SJSA1 (cell line): ENCODE results near the gene PGM1. TPM values are rescaled to one million over a fixed set of nuclear protein-coding genes. Genes with fewer than 3 reads are reported as not detected.

Experiments used
- DNase-seq, 2 experiments: peaks; one replicate each; pipeline ENCODE4 v3.0.0-alpha.2; 2015 to 2020; ENCODE audit warnings: low spot score in 2 of 2, low read depth in 1 of 2
- H3K27ac ChIP-seq: fragments of 250-450 bp; sonication (Bioruptor Pico); 2 replicates; pipeline ENCODE4 v1.5.1; 2020; ENCODE audit warnings: mild to moderate bottlenecking, moderate library complexity
- H3K27me3 ChIP-seq: fragments of 250-450 bp; sonication (Bioruptor Pico); replicated peaks from 2 replicates; pipeline ENCODE4 v1.5.1; 2020; ENCODE audit warnings: mild to moderate bottlenecking, moderate library complexity
- H3K36me3 ChIP-seq: fragments of 250-450 bp; sonication (Bioruptor Pico); 2 replicates; pipeline ENCODE4 v1.5.1; 2020; ENCODE audit warnings: mild to moderate bottlenecking
- H3K4me1 ChIP-seq: fragments of 250-450 bp; sonication (Bioruptor Pico); replicated peaks from 2 replicates; pipeline ENCODE4 v1.6.1; 2021; ENCODE audit warnings: mild to moderate bottlenecking
- H3K4me3 ChIP-seq: fragments of 250-450 bp; sonication (Bioruptor Pico); 2 replicates; pipeline ENCODE4 v1.5.1; 2020; ENCODE audit warnings: mild to moderate bottlenecking
- H3K9me3 ChIP-seq: fragments of 250-450 bp; sonication (Bioruptor Pico); replicated peaks from 2 replicates; pipeline ENCODE4 v1.5.1; 2020; ENCODE audit warnings: mild to moderate bottlenecking
- total RNA-seq: library from RNA; depleted of rRNA; stranded (reverse); fragments of >200 nt; shearing (Covaris generic); gene quantifications from 2 replicates; pipeline ENCODE4 v1.2.3, GENCODE V29; 2014

Gene PGM1
- total RNA-seq, 1 experiment from 2014 or later, result 42.6 TPM

DNA sequence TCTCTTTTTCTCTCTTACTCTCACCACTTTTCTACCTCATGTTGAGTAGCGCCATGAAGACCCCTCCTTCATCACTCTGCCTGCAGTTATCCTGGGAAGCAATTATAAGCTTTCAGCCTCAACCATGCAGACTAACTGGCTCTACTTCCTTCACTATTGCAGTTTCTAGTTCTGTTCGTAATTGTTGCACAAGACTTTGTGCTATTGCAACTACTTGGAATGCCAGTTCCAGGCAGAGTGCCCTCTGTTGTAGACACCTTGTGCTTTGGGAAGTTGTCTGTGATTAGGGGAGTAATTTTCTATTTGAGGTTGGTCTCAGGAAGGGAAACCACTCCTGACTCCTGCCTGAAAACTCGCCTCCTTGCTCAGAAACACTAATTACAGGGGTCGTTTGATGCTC lies 19.4 kb downstream of the PGM1 start:
- H3K9me3 ChIP-seq, result no peaks in the 10 kb centered on the region
- H3K4me3 ChIP-seq, result no peak overlapping the region
- no peak for DNase-seq
- no peak overlapping the region for H3K27ac ChIP-seq
- no peaks in the 10 kb centered on the region for H3K27me3 ChIP-seq
- H3K36me3 ChIP-seq, result no peaks in the 10 kb centered on the region
- 0 out of 2 replicates have a peak, but pooled peaks cover 3% of the 10 kb centered on the region for H3K4me1 ChIP-seq

DNA sequence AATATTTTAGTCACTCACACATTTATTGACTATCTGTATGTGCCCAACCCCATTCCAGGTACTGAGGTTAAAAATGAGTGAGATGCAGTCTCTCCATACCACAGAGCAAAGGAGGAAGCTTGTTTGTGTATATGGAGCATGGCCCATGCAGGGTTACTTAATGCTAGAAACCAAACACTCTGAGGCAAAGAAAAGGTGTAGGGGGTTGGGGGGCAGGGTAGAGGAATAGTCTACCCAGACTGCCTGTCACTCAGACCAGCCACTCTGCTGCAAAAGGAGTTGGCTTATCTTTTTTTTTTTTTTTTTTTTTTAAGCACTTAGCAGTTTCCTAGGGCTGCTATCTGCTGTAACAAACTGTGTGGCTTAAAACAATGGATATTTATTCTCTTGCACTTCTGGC lies 19.8 kb downstream of the PGM1 start:
- no peak for DNase-seq
- peaks cover 3% of the 10 kb centered on the region; the same call in 1 of the 2 replicates for H3K4me1 ChIP-seq
- H3K9me3 ChIP-seq, result no peaks in the 10 kb centered on the region
- no peaks in the 10 kb centered on the region for H3K27me3 ChIP-seq
- no peaks in the 10 kb centered on the region for H3K36me3 ChIP-seq
- H3K4me3 ChIP-seq, result no peak overlapping the region
- no peak overlapping the region for H3K27ac ChIP-seq

DNA sequence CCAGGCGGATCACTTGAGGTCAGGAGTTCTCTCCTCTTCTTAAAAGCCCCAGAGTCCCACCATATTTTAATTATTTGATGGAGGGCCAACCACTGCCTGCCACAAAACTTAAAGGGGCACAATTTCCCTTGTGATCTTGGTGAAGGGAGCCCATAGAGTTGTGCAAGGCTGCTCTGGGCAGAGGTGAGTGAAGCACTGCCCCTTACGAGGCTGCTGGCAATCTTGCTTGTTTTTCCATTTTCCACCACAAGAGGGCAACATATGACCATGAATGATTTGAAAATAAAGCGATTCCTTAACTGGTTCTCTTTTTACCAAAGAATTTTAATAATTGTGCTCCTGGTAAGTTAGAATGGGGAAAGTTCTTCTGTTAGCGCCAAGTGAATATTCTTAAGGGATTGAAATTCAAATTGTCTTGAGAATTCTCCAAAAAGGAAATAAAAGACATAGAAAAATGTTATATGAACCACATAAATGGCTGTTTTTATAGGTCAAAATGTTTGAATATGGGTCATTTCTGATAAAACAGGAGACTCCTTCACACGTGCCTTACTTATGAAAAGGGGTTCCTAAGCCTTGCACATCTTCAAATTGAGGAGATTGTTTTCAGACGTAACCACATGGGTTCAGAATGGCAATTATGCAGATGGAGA lies 22.7 kb downstream of the PGM1 start:
- peaks cover 3% of the 10 kb centered on the region; the same call in 1 of the 2 replicates for H3K4me1 ChIP-seq
- peak; percentile 59 to 69 for DNase-seq
- no peak overlapping the region for H3K27ac ChIP-seq
- no peaks in the 10 kb centered on the region for H3K9me3 ChIP-seq
- no peaks in the 10 kb centered on the region for H3K27me3 ChIP-seq
- no peaks in the 10 kb centered on the region for H3K36me3 ChIP-seq
- H3K4me3 ChIP-seq, result no peak overlapping the region

DNA sequence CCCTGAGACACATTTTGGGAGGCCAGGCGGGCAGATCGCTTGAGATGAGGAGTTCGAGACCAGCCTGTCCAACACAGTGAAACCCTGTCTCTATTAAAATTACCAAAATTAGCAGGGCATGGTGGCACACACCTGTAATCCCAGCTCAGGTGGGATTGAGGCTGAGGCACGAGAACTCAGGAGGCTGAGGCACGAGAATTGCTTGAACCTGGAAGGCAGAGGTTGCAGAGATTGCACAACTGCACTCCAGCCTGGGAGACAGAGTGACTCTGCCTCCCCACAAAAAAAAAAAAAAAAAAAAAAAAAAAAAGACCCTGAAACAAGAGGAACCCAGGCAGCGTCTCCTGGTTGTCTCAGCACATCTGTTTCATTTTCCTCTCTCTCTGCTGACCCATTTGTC lies 24.2 kb downstream of the PGM1 start:
- Histone ChIP-seq H3K27ac (no peak overlapping the region), H3K4me1 (peaks cover 3% of the 10 kb centered on the region; the same call in 1 of the 2 replicates), H3K4me3 (no peak overlapping the region), H3K27me3 (no peaks in the 10 kb centered on the region), H3K9me3 (no peaks in the 10 kb centered on the region), H3K36me3 (no peaks in the 10 kb centered on the region)
- peak in 1 of 2 experiments; percentile 5 for DNase-seq

DNA sequence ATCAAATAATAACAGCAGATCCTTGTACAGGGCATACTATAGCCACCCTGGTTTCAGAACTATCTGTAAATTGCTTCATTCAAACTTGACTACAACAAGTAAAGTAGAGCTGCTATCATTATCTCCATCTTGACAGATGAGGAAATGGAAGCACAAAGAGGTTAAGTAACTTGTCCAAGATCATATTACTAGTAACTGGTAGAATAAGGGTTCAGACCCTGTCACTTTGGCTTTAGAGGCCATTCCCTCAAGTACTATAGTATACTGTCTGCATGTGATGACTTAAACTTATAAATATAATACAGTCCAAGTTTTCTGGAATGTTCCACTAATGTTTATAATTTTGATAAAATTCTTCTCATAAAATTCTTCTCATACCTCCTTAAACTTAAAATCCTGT lies 24.8 kb downstream of the PGM1 start:
- H3K27me3 ChIP-seq, result no peaks in the 10 kb centered on the region
- no peaks in the 10 kb centered on the region for H3K9me3 ChIP-seq
- no peak overlapping the region for H3K27ac ChIP-seq
- peak in 1 of 2 experiments; percentile 8 for DNase-seq
- H3K36me3 ChIP-seq, result no peaks in the 10 kb centered on the region
- H3K4me1 ChIP-seq, result peaks cover 3% of the 10 kb centered on the region; the same call in 1 of the 2 replicates
- H3K4me3 ChIP-seq, result no peak overlapping the region

DNA sequence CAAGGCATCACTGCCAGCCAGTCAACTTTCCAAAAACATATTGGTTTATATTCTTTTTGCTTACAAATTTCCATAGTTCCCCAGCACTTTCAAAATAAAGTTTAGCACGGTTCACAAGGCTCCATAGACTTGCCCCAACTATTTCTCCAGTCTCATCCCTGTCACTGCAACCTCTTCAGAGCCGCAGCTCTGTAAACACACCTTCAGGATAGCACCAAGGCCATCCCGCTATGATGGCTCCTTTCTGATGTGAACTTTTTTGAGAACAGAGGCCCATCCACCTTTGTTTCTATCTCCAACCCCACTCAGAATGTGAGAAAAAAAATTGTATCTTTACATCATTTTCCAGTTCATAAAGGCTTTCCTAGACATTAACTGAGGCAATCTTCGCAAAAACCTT lies 26.3 kb downstream of the PGM1 start:
- Histone ChIP-seq H3K4me1 (peaks cover 3% of the 10 kb centered on the region; the same call in 1 of the 2 replicates), H3K36me3 (no peaks in the 10 kb centered on the region), H3K9me3 (no peaks in the 10 kb centered on the region)

DNA sequence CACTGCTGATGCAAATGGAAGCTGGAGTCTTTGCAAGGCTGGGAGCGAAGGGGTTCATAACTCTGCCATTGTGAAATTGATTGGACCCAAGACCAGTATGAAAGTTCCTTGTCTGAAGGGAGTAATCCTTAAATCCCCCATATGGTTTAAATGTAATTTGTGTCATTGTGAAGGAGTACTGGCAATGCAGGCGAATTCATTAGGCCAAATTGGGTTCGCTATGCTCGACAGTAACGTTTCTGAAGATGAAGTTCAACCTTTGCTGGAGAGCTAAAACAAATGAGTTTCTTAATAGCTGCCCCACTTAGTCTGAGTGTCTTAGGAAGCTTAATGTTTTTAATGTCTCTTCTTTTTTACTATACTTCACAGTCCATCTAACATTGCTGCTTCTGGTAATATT lies 27.5 kb downstream of the PGM1 start:
- no peak for DNase-seq
- no peak overlapping the region for H3K4me3 ChIP-seq
- no peak overlapping the region for H3K27ac ChIP-seq
- H3K9me3 ChIP-seq, result no peaks in the 10 kb centered on the region
- H3K4me1 ChIP-seq, result peaks cover 3% of the 10 kb centered on the region; the same call in 1 of the 2 replicates
- no peaks in the 10 kb centered on the region for H3K36me3 ChIP-seq
- H3K27me3 ChIP-seq, result no peaks in the 10 kb centered on the region

More for the DNA sequence above, 26.3 kb downstream of the PGM1 start:
- Histone ChIP-seq H3K4me3 (no peak overlapping the region), H3K27ac (no peak overlapping the region), H3K27me3 (no peaks in the 10 kb centered on the region)
- DNase-seq, result no peak

DNA sequence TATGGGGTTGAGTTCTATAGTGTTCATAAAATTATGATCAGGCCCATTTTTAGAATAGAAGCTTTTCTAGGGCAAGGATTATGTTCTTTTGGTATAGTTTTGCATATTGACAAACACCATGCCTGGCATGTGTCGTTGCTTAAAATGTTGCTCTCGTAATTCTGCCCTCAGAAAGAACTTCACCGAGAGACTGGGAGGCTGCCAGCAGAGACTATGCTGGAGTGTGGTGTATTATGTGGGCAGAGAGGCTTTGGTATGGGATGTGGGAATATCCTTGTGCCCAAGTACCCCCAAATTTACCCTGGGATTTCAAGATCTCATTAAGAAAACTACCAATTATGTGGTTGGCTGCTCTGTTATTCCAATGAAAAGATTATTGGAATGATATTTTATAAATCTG lies 27.9 kb downstream of the PGM1 start:
- Histone ChIP-seq H3K9me3 (no peaks in the 10 kb centered on the region), H3K27ac (no peak overlapping the region), H3K4me1 (peaks cover 3% of the 10 kb centered on the region; the same call in 1 of the 2 replicates), H3K4me3 (no peak overlapping the region), H3K27me3 (no peaks in the 10 kb centered on the region), H3K36me3 (no peaks in the 10 kb centered on the region)
- no peak for DNase-seq

DNA sequence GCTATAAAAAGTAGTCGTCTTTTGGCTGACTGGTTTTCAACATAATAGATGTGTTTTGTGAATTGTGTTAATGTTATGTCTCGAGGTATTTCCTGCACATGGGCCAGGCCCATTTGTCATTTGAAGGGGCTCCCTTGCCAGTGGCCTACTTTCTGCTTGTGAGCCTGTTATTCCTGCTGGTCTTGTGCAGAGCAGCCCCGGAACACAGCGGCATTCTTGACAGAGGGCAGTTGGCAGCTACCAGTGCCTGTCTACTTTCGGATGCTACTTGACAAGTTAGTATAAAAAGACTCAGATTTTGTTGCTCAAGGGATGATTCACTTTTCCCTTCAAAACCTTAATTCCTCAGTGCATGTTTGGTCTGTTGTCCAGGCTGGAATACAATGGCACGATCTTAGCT lies 28.5 kb downstream of the PGM1 start:
- Histone ChIP-seq H3K36me3 (no peaks in the 10 kb centered on the region), H3K9me3 (no peaks in the 10 kb centered on the region), H3K27me3 (no peaks in the 10 kb centered on the region), H3K4me3 (no peak overlapping the region), H3K27ac (no peak overlapping the region), H3K4me1 (peaks cover 3% of the 10 kb centered on the region; the same call in 1 of the 2 replicates)
- no peak for DNase-seq

DNA sequence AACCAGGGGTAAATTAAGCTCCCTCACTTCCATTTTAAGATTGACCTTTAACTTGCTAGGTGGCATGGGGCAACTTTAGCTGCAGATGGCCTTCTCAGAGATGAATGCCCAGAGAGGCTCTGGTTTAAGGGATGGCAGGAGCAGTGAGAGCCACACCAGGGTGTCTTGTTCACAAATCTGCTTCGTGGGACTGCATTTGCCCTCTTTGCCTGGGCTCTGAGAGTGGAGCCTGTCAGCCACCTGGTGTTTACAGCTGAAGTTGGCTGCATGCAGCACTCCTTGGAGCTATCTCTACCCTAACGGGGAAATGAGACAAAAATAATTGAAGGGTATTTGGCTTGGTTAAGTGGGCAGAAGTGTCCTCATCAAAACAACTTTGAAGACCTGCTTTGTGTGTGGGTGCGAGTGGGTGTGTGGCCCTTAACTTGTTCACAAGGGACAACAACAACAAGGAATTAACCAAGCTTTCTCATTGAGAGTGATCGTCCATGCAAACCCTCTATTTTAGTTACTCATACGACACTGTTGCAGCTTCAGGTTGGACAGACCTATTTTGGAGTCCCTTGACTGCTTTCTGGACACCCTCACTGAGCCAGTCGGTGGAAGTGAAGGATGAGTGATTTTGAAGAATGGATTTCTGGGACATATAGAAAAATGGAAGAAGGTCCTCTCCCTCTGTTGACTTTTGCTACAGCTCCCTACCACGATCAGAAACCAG lies 29.8 kb downstream of the PGM1 start:
- Histone ChIP-seq H3K27me3 (no peaks in the 10 kb centered on the region), H3K36me3 (no peaks in the 10 kb centered on the region), H3K9me3 (no peaks in the 10 kb centered on the region), H3K4me3 (no peak overlapping the region), H3K4me1 (no peaks in the 10 kb centered on the region; the same call in 1 of the 2 replicates), H3K27ac (no peak overlapping the region)
- DNase-seq, result no peak

DNA sequence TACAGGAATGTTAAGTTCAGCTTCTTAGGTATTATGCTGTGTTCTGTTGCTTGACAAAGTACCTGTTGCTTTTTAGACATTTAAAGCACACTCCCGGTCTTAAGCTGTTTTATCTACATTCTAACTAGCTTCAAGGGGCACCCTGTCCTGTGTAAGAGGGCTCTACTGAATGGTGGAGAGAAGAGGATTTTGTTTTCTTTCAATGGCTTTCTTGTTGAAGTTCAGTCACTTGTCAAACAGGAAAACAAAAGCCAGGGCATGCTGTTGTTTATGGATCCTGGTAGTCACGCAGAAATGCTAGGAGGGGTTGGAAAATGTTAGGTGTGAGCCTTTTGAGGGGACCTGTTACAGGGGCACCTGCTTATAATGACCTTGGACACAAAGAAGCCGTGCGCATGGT lies 30.7 kb downstream of the PGM1 start:
- H3K27ac ChIP-seq, result no peak overlapping the region
- no peaks in the 10 kb centered on the region for H3K4me1 ChIP-seq
- no peak overlapping the region for H3K4me3 ChIP-seq
- DNase-seq, result no peak
- no peaks in the 10 kb centered on the region for H3K9me3 ChIP-seq
- no peaks in the 10 kb centered on the region for H3K27me3 ChIP-seq
- no peaks in the 10 kb centered on the region for H3K36me3 ChIP-seq

DNA sequence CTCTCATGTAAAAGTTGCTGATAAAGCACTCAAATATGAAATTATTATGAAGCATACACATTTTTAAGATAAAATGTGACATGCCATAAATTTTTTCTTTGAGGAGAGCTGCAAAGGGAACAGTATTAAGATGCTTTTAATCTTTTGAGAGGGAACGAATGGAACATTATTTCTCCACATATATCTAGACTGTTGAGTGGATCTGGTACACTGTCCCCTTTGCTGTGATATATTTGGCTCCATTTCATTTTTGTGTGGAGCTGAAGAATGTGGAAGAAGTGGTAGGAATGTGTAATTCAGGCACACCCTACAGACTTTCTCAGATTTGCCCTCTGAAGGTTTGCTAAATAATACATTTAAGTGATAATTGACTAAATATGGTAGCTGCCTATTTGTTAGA lies 31.7 kb downstream of the PGM1 start:
- Histone ChIP-seq H3K27me3 (no peaks in the 10 kb centered on the region), H3K27ac (no peak overlapping the region), H3K9me3 (no peaks in the 10 kb centered on the region), H3K36me3 (no peaks in the 10 kb centered on the region), H3K4me1 (no peaks in the 10 kb centered on the region), H3K4me3 (no peak overlapping the region)
- no peak for DNase-seq

DNA sequence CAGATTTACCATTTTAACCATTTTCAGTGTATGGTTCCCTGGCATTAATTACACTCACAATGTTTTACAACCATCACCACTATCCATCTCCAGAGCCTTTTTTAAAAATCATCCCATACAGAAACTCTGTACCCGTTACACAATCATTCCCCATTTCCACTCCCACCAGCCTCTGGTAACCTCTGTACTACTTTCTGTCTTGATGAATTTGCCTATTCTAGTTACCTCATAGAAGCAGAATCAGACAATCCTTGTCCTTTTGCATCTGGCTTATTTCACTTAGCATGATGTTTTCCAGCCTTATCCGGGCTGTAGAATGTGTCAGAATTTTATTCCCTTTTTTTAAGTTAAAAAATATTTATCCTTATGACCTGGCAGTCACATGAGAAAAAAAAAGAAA lies 33.0 kb downstream of the PGM1 start:
- Histone ChIP-seq H3K4me1 (no peaks in the 10 kb centered on the region), H3K36me3 (no peaks in the 10 kb centered on the region), H3K9me3 (no peaks in the 10 kb centered on the region), H3K27ac (no peak overlapping the region), H3K27me3 (no peaks in the 10 kb centered on the region), H3K4me3 (no peak overlapping the region)
- no peak for DNase-seq

DNA sequence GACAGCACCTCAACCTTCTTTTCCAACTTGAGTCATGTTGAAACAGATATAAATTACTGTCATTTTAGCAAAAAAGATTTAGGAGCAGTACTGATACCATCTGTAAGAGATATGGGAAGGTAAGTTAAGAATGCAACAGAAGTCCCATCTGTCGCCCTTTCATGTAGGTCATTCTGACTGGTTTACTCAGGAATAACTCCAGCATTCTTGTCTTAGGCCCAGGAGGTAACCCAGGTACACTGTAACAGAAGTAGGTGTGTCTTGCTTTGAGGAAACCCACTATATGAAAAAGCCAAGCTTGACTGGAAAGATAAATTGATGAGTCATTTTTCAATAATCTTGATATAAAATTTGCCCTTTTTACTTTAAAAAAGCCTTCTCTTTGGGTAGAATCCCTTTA lies 35.4 kb downstream of the PGM1 start:
- Histone ChIP-seq H3K27ac (no peak overlapping the region), H3K27me3 (no peaks in the 10 kb centered on the region), H3K4me1 (no peaks in the 10 kb centered on the region), H3K4me3 (no peak overlapping the region), H3K36me3 (peaks cover 4% of the 10 kb centered on the region; the same call in 1 of the 2 replicates), H3K9me3 (no peaks in the 10 kb centered on the region)
- DNase-seq, result no peak
